Ovary (tissue), 3 donors: ENCODE results near the gene MKRN2.

ENCODE experiments used
- CTCF ChIP-seq, 3 donors: fragments of 450-650 bp in 2 of 3; fragments of 200-600 bp in 1 of 3; IDR thresholded peaks; one replicate each; pipeline versions ENCODE4 v1.5.1 to v1.8.0; 2016 to 2022; ENCODE audit warnings: antibody characterized with exemption in 3 of 3, mild to moderate bottlenecking in 1 of 3
- EP300 ChIP-seq: sonication (generic); formaldehyde crosslinking; IDR thresholded peaks from one replicate; pipeline ENCODE4 v1.6.1; 2017; ENCODE audit warnings: antibody characterized with exemption
- donor health status: DM: no; HTN: no; CAD: no.

- TF ChIP-seq EP300 = no peak
- no peak for TF ChIP-seq CTCF (IDR thresholded peaks at IDR 0.05)
Measured at GRCh38 chr3:12591456-12591855, 34.6 kb downstream of the MKRN2 start.
